DMS153 treated with DMSO at 0.1 percent for 48 hours (cell line): ENCODE data around the gene KCTD19.
A peak's percentile ranks its signal among the peaks of the same experiment; 100 is the strongest.

Source experiments
- DNase-seq: peaks from one replicate; lab custom pipeline; 2025; ENCODE audit not compliant: unreplicated experiment; lab: John Stamatoyannopoulos, UW

The KCTD19 gene

GRCh38 chr16:67326115-67326471, 448 bp downstream of the KCTD19 start:
- DNase-seq, result no peak

- no peak for DNase-seq
These were observed 8.7 kb downstream of the KCTD19 start for GRCh38 chr16:67317853-67318252.

DNA sequence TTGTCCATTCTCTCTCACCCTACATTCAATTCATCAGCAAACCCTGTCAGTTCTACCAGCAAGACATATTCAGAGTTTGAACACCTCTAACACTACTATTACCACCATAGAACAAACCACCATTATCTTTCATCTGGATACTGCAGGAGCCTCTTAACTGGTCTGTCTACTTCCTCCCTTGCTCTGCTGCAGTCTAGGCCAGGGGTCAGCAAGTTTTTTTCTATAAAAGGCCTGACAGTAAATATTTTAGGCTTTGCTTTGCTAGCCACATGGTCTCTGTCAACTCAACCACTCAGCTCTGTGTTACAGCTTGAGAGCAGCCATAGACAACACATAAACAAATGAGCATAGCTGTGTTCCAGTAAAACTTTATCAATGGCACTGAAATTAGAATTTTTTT, 13.8 kb downstream of the KCTD19 start:
- DNase-seq, result no peak

- no peak for DNase-seq
These were observed 14.7 kb downstream of the KCTD19 start for GRCh38 chr16:67311607-67312488.

DNA sequence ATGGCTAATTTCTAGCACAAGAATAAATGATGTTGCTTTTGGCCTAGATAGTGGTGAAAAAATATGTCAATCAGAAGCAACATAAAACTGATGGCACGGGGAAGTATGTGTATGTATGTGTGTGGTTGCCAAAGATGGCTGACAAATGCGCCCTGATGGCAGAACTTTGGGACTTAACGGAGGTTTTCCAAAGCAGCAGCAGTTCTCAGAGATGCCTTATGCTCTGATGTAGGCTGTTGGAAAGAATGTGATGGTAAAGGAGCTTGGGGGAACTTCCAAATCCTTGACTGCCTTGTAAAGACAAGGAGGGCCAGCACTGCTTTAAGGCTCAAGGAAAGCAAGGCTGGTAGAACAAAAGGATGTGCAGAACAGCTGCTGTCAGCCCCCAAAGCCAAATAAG, 16.0 kb downstream of the KCTD19 start:
- DNase-seq, result no peak

DNA sequence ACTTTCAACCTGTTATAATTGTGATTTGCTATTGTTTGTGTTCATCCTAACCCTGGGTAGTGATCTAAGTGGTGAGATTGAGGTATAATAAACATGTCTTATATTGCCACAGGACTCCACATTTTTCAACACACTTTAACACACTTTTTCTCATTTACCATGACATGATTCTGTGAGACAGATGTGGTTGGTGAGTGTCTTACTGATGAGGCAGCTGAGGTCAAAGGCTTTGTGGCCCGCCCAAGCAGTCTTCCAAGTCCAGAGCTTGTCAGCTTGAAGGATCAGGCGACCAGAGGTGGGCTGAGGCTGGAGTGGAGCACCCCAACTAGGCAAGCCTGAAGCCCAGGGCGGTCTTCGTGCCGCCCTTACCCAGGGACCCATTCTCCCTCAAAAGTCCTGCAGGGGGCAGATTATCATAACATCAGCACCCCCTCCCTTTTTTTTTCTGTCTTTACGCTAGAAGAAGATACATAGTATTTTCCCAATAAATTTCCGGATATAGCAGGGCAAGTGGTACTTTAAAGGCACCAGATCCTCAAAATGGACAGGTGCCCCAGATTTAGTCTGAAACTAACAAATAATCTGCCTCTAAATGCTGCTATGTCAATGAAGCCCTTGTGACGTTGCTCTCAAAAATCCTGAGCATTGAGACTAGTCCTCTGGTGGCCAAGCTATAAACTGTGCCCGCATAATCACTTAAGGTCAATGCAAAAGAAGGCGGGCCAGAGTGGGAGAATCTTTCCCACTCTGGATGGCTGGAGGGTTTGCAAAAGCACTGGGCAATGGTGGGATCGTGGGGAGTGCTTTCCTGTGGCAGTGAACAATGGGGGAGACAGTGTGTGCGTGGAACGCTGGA, 21.1 kb downstream of the KCTD19 start:
- no peak for DNase-seq

DNA sequence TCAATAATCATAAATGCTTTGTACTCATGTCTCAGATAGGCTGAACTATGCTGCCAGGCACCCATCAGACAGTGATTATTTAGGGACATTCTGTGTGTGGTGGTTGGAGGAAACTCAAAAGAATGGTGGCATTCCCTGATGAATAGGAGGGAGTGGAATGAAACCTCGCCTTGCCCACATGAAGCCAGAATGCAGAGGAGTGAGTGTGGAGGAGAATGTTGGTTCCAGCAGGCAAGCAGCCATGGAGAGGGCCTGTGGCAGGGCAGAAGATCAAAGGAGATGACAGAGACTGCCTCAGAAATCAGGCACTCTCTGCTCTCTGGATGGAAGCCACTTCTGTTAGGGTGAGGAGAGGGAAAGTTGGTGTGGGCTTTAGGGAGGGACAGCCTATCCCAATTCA, 22.5 kb downstream of the KCTD19 start:
- DNase-seq, result no peak

- no peak for DNase-seq
These were observed 23.6 kb downstream of the KCTD19 start for GRCh38 chr16:67302970-67303369.

DNA sequence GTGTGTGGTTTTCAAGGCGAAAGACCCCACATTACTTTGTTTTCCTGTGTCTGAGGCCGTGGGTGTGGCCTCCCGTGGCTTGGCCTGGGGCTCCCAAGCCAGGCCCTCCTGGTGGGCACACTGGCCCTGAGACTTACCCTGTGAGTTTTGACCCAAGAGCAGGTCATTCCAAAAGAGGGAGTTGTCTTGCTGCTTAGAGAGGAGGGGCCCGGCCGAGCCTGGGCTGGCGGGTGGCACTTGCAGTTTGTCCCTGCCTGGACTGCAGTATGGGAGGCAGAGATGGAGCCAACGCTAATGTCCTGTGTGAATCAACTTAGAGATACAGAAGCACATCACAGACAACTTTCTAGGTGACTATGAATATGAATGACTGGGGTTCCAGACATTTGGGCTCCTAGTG, 24.5 kb downstream of the KCTD19 start:
- no peak for DNase-seq

GRCh38 chr16:67301080-67301782, 25.3 kb downstream of the KCTD19 start:
- DNase-seq, result no peak

- DNase-seq, result no peak
These were observed 27.3 kb downstream of the KCTD19 start for GRCh38 chr16:67299269-67299668.

DNA sequence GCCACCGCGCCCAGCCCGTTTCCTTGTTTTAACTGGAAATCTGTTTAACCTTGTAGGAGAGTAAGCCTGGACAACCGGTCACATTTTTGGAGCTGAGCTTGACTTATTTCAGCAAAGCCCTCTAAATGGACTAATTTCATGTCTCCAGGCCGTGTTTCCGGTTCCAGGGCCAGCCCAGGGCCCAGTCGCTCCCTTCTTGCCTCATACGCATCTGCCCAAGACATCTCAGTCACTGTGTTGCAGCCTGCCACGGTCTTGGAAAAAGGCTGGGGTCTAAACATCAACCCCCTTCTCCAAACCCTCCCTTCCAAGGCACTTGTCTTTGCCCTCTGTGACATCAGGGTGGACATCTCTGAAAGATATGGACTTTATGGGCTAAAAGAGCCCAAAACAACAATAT, 28.3 kb downstream of the KCTD19 start:
- DNase-seq, result no peak

- DNase-seq, result no peak
These were observed 30.1 kb downstream of the KCTD19 start for GRCh38 chr16:67296420-67296819.

DNA sequence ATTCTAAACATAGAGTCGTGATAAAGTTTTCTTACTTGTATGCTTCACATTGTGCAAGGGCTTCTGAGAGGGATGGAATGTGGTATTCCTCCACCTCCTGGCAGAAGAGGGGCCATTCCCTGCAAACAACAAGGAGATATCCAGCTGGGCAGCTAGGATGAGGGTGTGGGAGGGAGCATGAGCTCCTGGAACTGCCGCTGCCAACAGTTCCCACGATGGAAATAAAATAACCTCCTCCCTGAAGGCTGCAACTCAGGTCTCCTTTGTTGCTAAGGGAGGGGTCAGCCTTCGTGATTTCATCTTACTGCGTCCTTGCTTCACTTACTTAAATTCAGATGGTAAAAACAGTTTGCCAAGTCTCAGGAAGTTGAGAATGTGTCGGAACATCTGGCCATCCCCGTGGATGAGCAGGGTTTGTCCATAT, 31.6 kb downstream of the KCTD19 start:
- DNase-seq, result no peak

DNA sequence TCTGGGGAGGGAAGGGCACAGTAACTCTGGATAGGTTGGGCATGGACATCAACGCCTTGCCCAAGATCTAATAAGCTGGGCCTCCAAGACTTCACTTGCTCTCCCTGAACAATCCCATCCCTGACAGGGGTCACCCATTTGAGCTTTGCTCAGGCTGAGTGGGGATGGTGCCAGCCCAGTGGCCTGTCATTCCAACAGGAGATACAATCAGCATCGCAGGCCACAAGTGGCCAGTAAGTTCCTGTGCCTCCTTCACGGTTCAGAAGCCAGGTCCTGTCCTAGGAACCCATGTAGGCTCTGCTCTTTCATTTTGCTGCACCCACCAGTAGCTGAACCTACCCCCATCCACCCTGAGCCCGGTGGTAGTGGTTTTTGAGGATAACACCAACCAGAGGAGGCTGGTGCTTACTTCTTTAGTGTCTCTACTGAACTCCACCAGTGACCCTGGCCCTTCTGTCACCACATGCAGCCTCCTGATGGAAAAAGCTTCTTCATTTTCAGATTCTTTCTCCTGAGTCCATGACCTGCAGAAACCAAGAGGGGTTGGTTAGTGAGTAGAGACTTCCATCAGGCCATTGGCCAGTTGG, 32.3 kb downstream of the KCTD19 start:
- DNase-seq, result no peak

DNA sequence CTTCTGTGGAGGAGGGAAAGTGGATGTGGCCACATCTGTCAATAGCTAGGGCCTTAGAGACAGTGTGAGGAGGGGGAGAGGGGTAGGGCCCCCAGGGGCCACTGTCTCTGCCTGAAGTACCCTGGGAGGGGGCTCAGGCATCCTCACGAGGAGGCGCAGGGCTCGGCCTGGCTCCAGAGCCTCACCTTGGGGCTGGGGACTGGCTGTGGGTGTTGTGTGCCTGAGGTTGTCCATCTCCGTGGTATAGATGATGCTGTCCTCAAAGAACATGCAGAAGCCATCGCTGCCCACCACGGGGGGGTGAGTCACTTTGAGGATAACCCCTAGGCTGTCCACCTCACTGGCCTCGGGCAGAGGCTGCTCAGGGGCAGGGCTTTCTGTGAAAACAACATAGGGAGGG, 35.1 kb downstream of the KCTD19 start:
- DNase-seq, result no peak

DNA sequence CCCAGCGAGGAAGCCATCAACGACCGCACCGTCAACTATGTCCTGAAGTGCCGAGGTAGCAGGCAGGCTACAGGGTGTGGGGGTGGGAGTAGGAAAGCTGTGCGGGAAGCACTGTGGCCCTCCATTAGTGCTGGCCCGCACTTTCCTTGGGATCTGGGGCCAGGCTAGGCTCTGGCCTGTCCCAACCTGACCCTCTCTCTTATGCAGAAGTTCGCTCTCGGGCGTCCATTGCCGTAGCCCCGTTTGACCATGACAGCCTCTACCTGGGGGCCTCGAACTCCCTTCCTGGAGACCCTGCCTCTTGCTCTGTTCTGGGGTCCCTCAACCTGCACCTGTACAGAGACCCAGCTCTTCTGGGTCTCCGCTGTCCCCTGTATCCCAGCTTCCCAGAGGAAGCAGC, 38.6 kb downstream of the KCTD19 start:
- no peak for DNase-seq

GRCh38 chr16:67286441-67287235, 39.9 kb downstream of the KCTD19 start:
- DNase-seq, result no peak

- DNase-seq, result peak; percentile 35
These were observed 41.6 kb downstream of the KCTD19 start for GRCh38 chr16:67284699-67285646.
